Left cardiac atrium (tissue), 4 donors: ENCODE results near the gene ADRM1. TPM values are rescaled to one million over a fixed set of nuclear protein-coding genes. Genes with fewer than 3 reads are reported as not detected.

Source experiments
- ATAC-seq, 2 donors: fragments of 200-7000 bp; cut with Tn5 transposase; one replicate each; pipeline ENCODE4 v1.9.1; 2020; ENCODE audit warnings: mild to moderate bottlenecking in 2 of 2, moderate library complexity in 2 of 2
- DNase-seq: peaks from one replicate; pipeline ENCODE4 v3.0.0-alpha.2; 2020
- intact Hi-C, 2 donors: fragments of 100-400 bp; cut with DNase I; formaldehyde crosslinking; loops; one replicate each; pipeline versions ENCODE4 v1.14.1 to v1.15.1; 2022 to 2023
- total RNA-seq, 2 donors: library from RNA; stranded (reverse); fragmentation: NEBNext Ultra II Directional; extraction: Animal tissue kit (Norgen Biotek cat#: 25700); gene quantifications; one replicate each; pipeline ENCODE4 v1.2.1, GENCODE V29; 2021
- donor health status: DM: no; HTN: yes; CAD: no.
- donor health status: DM: no; HTN: yes; CAD: no; lungs with severe emphysema.
- donor health status: DM: yes; HTN: yes; CAD: no.
- donor health status: Dilated cardiomyopathy.

ADRM1 gene
- total RNA-seq, 2 donors from 2014 or later = 57.9 to 76.9 TPM

DNA sequence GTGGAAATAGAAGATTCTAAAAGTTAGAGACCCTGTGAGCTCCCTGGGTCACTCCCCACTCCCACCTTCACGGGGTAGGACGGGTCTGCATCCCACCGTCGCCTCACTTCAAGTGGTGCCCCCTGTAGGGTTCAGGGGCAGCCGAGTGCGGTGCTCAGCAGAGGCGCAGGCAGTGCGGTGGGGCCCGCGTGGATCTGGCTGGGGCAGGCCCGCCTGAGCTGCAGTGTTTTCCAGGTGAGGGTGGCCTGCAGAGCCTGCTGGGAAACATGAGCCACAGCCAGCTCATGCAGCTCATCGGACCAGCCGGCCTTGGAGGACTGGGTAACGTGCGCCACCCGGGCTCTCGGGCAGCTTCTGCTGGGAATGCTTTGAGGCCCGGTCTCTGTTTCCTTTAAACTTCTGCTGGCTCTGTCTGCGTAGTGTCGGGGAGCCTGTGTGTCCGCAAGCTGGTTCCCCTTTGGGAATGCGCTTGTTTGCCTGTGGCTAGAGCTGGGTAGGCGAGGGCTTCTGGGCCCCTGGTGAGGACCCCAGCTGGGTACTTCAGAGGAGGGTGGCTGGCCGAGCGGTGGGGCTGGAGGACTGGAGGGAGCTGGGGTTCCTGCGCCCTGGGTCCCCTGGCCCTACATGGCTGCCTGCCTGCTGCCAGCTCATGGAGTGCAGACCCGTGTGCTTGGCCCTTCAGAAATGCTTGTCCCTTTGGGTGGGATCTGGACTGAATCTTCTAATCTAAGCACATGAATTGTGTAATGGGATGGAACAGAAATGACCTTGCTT lies 3.8 kb downstream of the ADRM1 start:
- DNase-seq (no peak), ATAC-seq (no peak)
- intact Hi-C loops = loop anchor here in 1 of 2 donors (5.0 kb wide), 1 partner anchor 46 kb away; no protein-coding TSS in a partner anchor

DNA sequence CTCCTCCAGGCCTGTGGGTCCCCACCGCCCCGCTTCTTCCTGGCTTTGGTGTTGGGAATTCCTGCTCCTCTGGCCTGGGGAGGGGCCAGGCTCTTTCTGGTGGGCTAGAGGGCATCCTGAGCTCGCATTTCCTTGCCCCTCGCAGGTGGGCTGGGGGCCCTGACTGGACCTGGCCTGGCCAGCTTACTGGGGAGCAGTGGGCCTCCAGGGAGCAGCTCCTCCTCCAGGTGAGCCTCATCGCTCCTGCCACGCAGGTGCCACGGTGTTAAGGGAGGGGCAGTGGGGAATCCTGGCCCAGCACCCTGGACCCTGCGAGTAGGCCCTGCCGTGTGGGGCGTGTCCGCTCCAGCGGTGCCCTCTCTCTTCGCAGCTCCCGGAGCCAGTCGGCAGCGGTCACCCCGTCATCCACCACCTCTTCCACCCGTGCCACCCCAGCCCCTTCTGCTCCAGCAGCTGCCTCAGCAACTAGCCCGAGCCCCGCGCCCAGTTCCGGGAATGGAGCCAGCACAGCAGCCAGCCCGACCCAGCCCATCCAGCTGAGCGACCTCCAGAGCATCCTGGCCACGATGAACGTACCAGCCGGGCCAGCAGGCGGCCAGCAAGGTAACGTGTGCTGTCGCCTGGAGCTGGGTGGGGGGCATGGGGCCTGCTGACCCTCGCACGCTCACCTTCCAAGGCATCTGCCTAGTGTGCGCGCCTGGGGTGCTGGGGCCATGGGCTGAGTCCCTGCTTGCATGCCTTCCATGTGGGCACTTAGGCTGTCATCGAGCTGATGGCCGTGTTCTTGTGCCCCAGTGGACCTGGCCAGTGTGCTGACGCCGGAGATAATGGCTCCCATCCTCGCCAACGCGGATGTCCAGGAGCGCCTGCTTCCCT lies 4.7 kb downstream of the ADRM1 start:
- DNase-seq (no peak), ATAC-seq (no peak)
- intact Hi-C loops = loop anchor here in 1 of 2 donors (5.0 kb wide), 1 partner anchor 45 kb away; no protein-coding TSS in a partner anchor

DNA sequence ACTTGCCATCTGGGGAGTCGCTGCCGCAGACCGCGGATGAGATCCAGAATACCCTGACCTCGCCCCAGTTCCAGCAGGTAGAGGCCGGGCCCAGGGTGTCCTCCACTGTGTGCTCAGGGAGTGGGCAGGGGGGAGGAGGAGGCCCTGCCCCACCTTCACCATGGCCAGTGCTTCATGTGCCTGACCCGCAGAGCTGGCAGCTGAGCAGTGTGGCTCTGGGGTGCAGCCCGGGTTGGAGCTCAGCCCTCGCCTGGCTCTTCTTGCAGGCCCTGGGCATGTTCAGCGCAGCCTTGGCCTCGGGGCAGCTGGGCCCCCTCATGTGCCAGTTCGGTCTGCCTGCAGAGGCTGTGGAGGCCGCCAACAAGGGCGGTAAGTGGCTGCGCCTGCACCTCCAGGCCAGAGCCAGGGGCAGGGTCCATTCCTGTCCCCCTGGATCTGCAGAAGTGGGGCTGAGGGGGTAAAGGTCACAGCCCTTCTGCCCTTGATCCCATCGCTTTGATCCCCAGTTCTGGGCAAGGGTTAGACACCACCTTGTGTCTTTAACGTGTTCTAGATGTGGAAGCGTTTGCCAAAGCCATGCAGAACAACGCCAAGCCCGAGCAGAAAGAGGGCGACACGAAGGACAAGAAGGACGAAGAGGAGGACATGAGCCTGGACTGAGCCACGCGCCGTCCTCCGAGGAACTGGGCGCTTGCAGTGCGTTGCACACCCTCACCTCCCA lies 5.5 kb downstream of the ADRM1 start:
- intact Hi-C loops = loop anchor here in 1 of 2 donors (5.0 kb wide), 1 partner anchor 44 kb away; no protein-coding TSS in a partner anchor
- DNase-seq (no peak), ATAC-seq (no peak)

DNA sequence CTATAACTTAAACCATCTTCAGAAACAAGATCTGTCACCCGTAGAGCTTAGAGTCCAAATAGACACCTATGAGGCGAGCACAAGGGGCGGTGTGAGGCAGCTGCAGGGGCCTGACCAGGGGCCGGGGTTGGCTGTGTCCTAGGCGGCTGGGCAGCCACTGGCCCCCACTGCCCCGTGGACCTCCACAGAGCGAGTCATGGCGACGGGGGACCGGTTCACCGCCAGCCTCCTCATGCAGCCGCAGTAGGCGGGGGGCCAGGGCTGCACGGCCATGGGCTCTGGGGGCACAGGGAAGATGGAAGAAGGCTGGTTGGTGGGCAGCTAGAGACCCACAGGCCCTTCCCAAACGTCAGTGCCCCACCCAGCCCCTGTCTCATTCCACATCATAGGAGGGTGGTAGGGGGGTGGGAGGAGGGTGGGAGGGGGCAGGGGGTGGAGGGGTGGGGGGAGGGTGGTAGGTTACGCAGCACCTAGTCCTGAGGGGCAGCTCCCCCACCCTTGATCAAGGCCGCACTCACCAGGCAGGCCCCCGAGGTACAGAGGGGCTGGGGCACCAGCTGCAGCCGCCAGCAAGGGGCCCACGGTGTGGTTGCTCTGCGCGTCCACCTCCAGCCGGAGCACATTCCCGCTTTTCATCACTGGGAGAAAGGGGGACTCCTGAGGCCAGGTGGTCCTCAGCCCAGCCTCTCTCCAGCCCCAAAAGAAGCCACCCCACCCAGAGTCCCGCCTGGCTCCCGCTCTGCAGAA lies 6.6 kb downstream of the ADRM1 start:
- intact Hi-C loops = loop anchor here in 1 of 2 donors (5.0 kb wide), 1 partner anchor 43 kb away; no protein-coding TSS in a partner anchor
- ATAC-seq (no peak), DNase-seq (no peak)

DNA sequence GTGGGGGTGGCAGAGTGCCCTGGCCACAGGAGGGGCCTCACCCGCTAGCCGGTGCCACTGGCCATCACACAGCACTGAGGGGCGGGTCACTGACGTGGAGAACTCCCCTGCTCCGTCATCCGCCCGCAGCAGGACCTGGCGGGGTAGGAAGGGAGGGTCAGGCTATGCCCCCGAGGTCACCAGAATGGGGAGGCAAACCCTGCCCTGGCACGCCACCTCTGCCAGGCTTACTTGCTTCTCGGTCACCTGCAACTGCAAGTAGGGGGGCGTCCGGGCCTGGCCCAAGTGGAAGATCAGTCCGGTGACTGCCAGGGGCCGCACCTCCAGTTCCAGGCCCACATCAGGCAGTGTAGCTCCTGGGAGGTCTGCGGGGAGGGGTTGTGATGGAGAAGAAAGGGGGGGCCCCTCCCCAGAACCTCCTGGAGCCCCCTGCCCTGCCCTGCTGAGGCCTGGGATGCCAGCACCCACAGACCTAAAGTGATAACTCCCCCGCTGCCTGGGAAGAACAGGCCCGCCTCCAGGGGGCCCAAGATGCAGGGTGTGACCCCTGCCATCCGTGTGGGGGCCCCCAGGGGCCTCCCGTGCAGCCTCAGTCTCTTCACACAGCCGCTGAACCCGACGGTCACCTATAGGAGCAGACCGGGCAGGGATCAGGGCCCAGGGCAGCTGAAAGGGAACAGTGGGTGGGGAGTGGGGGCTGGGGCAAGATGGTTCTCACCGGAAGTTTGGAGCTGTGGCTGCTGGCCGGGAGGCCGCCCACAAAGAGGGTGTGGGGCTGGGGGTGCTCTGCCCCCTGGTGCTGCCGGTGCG lies 7.4 kb downstream of the ADRM1 start:
- no peak for ATAC-seq
- DNase-seq = no peak
- intact Hi-C loops = loop anchor here in 1 of 2 donors (5.0 kb wide), 1 partner anchor 42 kb away; no protein-coding TSS in a partner anchor

DNA sequence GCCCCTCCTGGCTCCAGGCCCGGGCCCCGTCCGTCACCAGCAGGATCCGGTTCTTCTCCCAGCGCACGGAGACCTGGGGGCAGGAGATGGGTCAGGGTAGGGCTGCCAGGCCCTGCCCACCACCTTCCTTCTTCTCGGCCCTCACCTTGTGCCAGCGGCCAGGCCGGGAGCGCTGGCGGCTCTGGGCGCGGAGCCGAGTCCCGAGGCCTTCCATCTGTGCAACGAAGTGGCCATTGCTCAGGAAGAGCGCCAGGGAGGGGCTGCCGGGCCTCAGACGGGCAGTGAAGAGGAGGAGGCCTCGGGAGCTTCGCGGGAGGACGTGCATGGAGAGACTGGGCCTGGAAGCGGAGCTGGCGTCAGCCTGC lies 7.9 kb downstream of the ADRM1 start:
- intact Hi-C loops = no loop called here
- ATAC-seq (no peak), DNase-seq (no peak)

DNA sequence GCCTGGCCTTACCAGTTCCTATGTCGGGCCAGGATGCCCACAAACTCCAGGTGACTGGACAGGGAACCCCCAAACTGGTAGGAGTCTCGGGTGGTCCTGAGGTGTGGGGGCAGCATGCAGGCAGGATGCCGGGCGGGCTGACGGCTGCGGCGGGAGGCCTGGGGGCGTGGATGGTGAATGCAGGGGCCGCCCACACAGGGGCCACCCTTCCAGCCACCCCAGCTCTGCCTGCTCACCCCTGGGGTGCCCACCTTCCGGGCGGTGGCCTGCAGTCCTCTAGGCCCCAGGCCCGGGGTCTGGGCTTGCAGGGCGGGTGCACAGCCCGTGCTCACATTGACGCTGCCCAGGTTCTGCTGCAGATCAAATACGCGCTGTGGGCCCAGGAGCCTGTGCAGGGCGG lies 8.4 kb downstream of the ADRM1 start:
- intact Hi-C loops = no loop called here
- ATAC-seq = no peak
- DNase-seq = no peak

DNA sequence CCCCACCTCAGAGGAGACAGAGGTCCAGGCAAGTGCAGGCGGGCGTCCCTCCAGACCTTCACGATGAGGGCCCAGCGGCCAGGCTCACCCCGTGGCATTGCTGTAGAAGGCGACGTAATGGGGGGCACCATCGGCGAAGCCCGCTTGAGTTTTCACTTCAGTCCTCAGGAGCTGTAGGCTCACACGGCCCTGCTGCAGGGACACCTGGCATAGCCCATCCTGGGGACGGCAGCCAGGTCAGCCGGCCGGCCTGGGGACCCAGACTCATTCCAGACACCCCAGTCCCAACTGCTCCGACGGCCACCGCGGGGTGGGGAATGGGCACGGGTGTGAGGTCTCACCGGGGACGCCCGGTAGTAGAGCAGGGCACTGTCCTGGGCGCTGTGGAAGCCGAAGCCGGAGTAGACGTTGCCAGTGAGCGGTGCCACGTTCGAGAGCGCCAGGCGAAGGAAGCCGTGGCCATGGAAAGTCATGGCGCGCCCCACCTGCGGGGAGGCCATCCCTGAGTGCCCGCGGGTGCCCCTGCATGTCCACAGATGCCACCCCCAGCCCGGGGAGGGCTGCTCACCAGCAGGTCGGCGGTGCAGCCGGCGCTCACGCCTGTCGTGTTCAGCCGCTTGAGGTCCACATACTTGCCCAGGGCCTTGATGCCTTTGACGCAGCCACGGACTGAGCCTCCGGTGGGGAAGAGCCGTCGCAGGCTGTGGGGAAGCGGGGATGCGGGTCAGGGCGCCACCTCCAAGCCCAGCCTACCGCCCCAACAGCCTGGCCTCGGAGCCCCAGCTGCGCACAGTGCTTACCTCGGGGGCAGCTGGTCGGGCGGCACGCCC lies 9.2 kb downstream of the ADRM1 start:
- DNase-seq = no peak
- intact Hi-C loops = no loop called here
- no peak for ATAC-seq

DNA sequence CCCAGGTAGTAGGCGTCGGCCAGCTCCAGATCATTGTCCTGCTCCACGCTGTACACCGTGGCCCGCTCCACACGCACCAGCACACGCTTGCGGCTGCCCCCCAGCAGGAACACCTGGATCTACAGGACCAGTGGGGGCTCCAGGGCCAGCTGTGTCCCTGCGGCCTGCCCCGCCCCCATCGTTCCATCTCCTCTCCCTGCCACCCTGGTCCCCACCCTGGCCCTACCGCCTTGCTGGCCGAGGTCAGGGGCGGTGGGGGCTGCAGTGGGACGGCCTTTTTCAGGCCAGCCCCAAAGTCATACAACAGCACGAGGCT lies 9.8 kb downstream of the ADRM1 start:
- DNase-seq = no peak
- intact Hi-C loops = no loop called here
- ATAC-seq = no peak

DNA sequence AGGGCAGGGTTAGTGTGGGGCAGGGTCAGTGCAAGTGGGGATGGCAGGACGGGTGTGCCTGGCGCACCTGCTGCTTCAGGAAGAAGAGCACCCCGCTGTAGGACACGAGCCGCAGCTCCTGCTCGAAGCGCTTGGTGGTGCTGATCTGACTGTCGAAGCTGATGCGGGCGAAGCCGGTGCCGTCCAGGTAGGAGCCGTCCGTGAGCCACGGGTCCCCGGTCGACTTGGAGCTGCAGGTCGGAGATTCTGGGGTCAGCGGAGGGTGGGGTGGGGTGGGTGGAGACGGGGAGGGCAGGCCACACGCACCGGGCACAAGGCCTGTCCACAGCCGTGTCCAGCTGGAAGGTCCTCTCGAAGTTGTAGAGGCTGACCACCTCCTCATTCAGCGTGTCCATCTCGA lies 10.2 kb downstream of the ADRM1 start:
- intact Hi-C loops = no loop called here
- ATAC-seq (no peak), DNase-seq (no peak)

DNA sequence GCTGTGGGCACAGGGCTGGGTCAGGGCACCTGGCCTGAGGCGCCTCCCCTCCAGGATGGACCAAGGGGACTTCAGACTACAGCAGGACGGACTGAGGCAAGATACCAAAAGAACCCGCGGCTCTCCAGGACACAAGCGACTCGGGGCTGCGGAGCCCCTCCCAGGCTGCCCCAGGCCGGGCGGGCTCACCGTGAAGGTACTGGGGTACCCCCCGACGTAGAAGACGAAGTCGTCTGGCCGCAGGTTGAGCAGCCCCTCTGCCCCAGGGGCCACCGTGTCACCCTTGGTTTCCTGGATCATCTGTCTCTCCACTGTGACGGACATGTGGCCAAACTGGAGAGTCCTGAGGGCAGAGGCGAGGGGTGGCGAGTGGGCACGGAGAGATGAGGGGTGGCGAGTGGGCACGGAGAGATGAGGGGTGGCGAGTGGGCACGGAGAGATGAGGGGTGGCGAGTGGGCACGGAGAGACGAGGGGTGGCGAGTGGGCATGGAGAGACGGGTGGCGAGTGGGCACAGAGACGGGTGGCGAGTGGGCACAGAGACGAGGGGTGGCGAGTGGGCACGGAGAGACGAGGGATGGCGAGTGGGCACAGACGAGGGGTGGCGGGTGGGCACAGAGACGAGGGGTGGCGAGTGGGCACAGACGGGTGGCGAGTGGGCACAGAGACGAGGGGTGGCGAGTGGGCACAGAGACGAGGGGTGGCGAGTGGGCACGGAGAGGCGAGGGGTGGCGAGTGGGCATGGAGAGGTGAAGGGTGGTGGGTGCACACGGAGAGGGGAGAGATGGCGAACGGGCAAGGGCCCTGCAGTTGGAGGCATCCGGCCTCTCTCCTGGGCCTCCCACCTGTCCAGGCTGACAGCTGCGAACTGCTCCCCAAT lies 10.9 kb downstream of the ADRM1 start:
- DNase-seq (no peak), ATAC-seq (no peak)
- intact Hi-C loops = no loop called here

DNA sequence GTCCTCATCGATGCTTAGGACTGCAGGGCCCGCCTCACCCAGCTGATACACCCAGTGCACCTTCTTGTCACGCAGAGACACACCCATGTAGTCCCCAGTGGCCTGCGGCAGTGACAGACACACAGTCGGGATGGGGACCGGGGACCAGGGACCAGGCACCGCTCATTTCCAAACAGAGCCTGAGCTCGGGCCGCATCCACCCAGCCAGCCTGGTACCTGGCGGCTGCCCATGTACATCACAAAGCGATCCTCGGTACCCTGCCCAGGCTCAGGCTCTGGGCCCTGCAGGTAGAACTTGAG lies 11.5 kb downstream of the ADRM1 start:
- ATAC-seq (no peak), DNase-seq (no peak)
- intact Hi-C loops = no loop called here

DNA sequence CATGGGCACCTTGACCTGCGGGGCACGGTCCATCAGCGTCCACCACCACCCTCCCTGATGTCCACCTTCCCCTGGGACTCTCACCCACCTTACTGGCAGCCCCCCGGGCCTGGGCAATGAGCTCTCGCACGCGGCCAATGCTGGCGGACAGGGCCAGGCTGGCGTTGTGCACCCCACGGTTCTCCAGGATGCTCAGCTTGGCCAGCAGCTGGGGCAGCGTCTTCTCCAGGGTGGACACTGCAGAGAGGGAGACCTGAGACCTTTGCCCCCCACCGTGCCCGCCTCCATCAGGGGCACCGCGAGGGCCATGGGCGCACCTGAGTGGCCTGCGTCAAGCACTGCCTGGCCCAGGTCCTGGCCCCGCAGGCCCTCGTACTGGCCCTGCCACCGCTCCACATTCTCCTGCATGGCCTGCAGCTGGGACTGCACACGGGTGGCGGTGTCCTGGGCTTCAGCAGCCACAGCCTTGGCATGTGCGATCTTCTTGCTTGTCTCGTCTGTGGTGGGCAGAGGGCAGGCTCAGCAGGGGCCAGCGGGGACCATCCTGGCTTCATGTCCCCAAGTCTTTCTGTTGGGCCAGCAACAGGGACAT lies 12.0 kb downstream of the ADRM1 start:
- ATAC-seq (no peak), DNase-seq (no peak)
- intact Hi-C loops = no loop called here

DNA sequence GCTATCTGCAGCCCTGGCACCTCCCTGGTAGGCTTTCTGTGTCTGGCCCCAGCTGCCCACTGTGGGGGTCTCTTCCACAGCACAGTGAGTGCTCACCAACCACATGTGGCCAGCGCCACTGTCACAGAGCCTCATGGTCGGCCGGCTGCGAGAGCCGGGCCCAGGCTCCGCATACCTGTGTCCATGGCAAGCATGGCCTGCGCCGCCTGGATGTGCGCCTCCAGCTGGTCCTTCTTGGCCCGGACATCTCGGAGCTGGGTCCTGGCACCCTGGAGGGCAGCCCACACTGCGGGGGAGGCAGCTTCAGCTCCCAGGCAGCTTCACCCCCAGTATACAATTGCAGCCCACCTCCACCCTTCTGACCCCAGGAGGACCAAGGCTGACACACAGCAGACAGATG lies 13.0 kb downstream of the ADRM1 start:
- DNase-seq = no peak
- intact Hi-C loops = no loop called here
- ATAC-seq = no peak

DNA sequence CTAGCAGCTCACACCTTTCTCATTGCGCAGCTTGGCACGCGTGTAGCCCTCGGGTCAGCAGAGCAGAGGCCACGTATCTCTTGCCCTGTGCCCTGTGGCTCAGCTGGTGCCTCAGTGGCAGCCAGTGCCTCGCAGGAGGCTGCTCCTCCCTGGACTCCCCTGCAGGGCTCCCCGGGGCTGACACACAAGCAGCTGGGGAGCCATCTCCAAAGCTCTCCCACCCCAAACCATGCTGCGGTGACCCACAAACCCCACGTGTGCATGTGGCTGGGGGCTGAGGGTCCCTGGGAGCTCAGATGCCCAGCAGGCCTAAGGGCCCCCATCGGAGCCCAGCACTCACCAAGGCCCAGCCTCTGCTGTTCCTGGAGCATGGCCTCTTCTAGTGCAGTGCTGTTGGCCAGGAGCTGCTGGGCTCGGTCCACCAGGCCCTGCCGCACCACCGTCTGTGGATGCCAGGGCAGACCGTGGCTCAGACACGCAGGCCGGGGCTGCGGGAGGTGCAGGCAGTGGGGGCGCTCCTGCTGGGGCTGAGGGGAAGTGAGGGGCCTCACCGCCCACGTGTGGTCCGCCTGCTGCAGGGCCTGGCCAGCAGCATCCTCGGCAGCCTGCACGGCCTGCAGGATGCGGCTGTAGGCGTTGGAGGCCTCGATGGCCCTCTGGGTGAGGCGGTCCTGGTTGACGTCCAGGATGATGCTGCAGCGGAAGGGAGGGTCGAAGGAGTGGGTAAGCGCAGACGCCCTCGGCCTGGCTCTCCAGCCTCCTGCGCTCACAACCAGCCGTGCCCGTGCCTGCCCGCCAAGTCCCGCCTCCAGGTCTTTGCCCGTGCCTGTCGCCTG lies 13.8 kb downstream of the ADRM1 start:
- intact Hi-C loops = no loop called here
- no peak for ATAC-seq
- no peak for DNase-seq
